DND-41 (cell line): ENCODE results near the gene EDDM13.
"Not testable (repeated sequence)": the region's sequence is repeated elsewhere in the genome, so short reads cannot be mapped to it uniquely, and the experiment has no call there.

Source experiments
- ATAC-seq: fragments of 200-7000 bp; cut with Tn5 transposase; 3 replicates; pipeline ENCODE4 v1.9.1; 2021; ENCODE audit warnings: low read depth; ENCODE audit not compliant: insufficient read depth
- DNase-seq: peaks from one replicate; pipeline ENCODE4 v3.0.0-alpha.2; 2020
- H2AFZ ChIP-seq: 2 replicates; pipeline ENCODE4 v1.6.0; 2012; ENCODE audit warnings: low read depth, low read length
- H3K27ac ChIP-seq: 2 replicates; pipeline ENCODE4 v1.5.1; 2012; ENCODE audit warnings: low read length, inconsistent platforms
- H3K27me3 ChIP-seq: fragments of 200-600 bp; sonication (generic); 2 replicates; pipeline ENCODE4 v1.6.0; 2012; ENCODE audit warnings: low read length, mild to moderate bottlenecking, inconsistent platforms; ENCODE audit not compliant: insufficient read depth, poor library complexity
- H3K36me3 ChIP-seq: 2 replicates; pipeline ENCODE4 v1.5.1; 2012; ENCODE audit warnings: low read length, inconsistent platforms; ENCODE audit not compliant: insufficient read depth
- H3K4me1 ChIP-seq: 2 replicates; pipeline ENCODE4 v1.5.1; 2012; ENCODE audit warnings: mild to moderate bottlenecking, low read length; ENCODE audit not compliant: insufficient read depth
- H3K4me2 ChIP-seq: 2 replicates; pipeline ENCODE4 v1.6.0; 2012; ENCODE audit warnings: mild to moderate bottlenecking, moderate library complexity, low read length, inconsistent platforms; ENCODE audit not compliant: insufficient read depth
- H3K4me3 ChIP-seq, 2 experiments: fragments of 200-600 bp in 1 of 2; shearing (Covaris generic) in 1 of 2; 2 replicates each; pipeline ENCODE4 v1.5.1; 2012 to 2016; ENCODE audit warnings: inconsistent platforms in 2 of 2, low read length in 2 of 2, mild to moderate bottlenecking in 2 of 2, low read depth in 1 of 2, moderate library complexity in 1 of 2
- H3K79me2 ChIP-seq: 2 replicates; pipeline ENCODE4 v1.6.0; 2012; ENCODE audit warnings: low read length, inconsistent platforms; ENCODE audit not compliant: insufficient read depth
- H3K9ac ChIP-seq: 2 replicates; pipeline ENCODE4 v1.6.0; 2012; ENCODE audit warnings: low read depth, mild to moderate bottlenecking, inconsistent platforms, low read length, moderate library complexity
- H3K9me3 ChIP-seq: 2 replicates; pipeline ENCODE4 v1.5.1; 2012; ENCODE audit warnings: low read length, moderate library complexity, mild to moderate bottlenecking, inconsistent platforms; ENCODE audit not compliant: insufficient read depth, severe bottlenecking
- H4K20me1 ChIP-seq: 2 replicates; pipeline ENCODE4 v1.6.0; 2012; ENCODE audit warnings: low read length; ENCODE audit not compliant: insufficient read depth
- CTCF ChIP-seq: IDR thresholded peaks from 2 replicates; pipeline ENCODE4 v1.5.1; 2012; ENCODE audit warnings: borderline replicate concordance, low read length, moderate library complexity, mild to moderate bottlenecking; ENCODE audit not compliant: poor library complexity, severe bottlenecking; ENCODE audit errors: extremely low read depth
- EZH2 ChIP-seq: IDR thresholded peaks from 3 replicates; pipeline ENCODE4 v1.6.1; 2012; ENCODE audit warnings: borderline replicate concordance, low read depth, mild to moderate bottlenecking, moderate library complexity, low read length, inconsistent platforms; ENCODE audit not compliant: severe bottlenecking

EDDM13 gene

GRCh38 chr19:56321989-56322440, 49.5 kb downstream of the EDDM13 start:
- TF ChIP-seq EZH2 (no peak), CTCF (no peak)
- DNase-seq = no peak
- Histone ChIP-seq H3K9me3 (no peaks in the 10 kb centered on the region), H3K4me1 (no peaks in the 10 kb centered on the region), H3K79me2 (no peaks in the 10 kb centered on the region), H4K20me1 (no peaks in the 10 kb centered on the region), H3K27ac (no peak overlapping the region), H3K36me3 (no peaks in the 10 kb centered on the region), H3K4me3 (no peak overlapping the region), H2AFZ (no peak overlapping the region), H3K9ac (no peak overlapping the region), H3K4me2 (no peak overlapping the region), H3K27me3 (no peaks in the 10 kb centered on the region)
- no peak for ATAC-seq

GRCh38 chr19:56324436-56324835, 51.9 kb downstream of the EDDM13 start:
- DNase-seq (no peak), ATAC-seq (no peak)
- TF ChIP-seq EZH2 (no peak), CTCF (no peak)
- no peaks in the 10 kb centered on the region for H3K36me3 ChIP-seq
- H3K4me3 ChIP-seq = no peak overlapping the region
- H3K4me2 ChIP-seq = no peak overlapping the region
- no peak overlapping the region for H2AFZ ChIP-seq
- H4K20me1 ChIP-seq = no peaks in the 10 kb centered on the region
- no peaks in the 10 kb centered on the region for H3K9me3 ChIP-seq
- H3K4me1 ChIP-seq = no peaks in the 10 kb centered on the region
- H3K79me2 ChIP-seq = no peaks in the 10 kb centered on the region
- no peaks in the 10 kb centered on the region for H3K27me3 ChIP-seq
- H3K27ac ChIP-seq = no peak overlapping the region
- H3K9ac ChIP-seq = no peak overlapping the region

DNA sequence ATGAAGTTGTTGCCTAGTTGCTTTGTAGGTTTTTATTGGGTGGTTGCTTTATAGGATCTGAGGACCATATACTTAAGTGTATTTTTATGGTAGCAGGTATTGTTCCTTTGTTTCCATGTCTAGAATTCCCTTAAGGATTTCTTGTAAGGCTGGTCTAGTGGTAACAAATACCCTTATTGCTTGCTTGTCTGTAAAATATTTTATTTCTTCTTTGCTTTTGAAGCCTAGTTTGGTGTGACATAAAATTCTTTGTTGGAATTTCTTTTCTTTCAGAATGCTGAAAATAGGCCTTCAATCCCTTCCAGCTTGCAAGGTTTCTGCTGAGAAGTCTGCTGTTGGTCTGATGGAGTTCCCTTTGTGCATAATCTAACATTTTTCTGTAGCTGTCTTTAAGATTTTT, 60.1 kb downstream of the EDDM13 start:
- Histone ChIP-seq H3K27me3 (no peaks in the 10 kb centered on the region), H2AFZ (no peak overlapping the region), H4K20me1 (no peaks in the 10 kb centered on the region), H3K27ac (no peak overlapping the region), H3K9ac (no peak overlapping the region), H3K79me2 (no peaks in the 10 kb centered on the region), H3K9me3 (peaks cover 5% of the 10 kb centered on the region), H3K4me3 (no peak overlapping the region), H3K36me3 (no peaks in the 10 kb centered on the region), H3K4me2 (no peak overlapping the region), H3K4me1 (no peaks in the 10 kb centered on the region)
- TF ChIP-seq EZH2 (no peak), CTCF (no peak)
- DNase-seq = no peak
- no peak for ATAC-seq

GRCh38 chr19:56333506-56333905, 61.0 kb downstream of the EDDM13 start:
- no peaks in the 10 kb centered on the region for H3K4me1 ChIP-seq
- no peak overlapping the region for H3K4me3 ChIP-seq
- no peaks in the 10 kb centered on the region for H3K27me3 ChIP-seq
- ATAC-seq = peak; percentile 71; the same call in 1 of the 3 replicates
- H3K4me2 ChIP-seq = no peak overlapping the region
- peak; percentile 51 for DNase-seq
- no peak overlapping the region for H3K27ac ChIP-seq
- H3K9me3 ChIP-seq = peaks cover 5% of the 10 kb centered on the region
- no peak overlapping the region for H2AFZ ChIP-seq
- H4K20me1 ChIP-seq = no peaks in the 10 kb centered on the region
- TF ChIP-seq CTCF = peak; percentile 83
- TF ChIP-seq EZH2 = no peak
- H3K79me2 ChIP-seq = no peaks in the 10 kb centered on the region
- no peak overlapping the region for H3K9ac ChIP-seq
- no peaks in the 10 kb centered on the region for H3K36me3 ChIP-seq

DNA sequence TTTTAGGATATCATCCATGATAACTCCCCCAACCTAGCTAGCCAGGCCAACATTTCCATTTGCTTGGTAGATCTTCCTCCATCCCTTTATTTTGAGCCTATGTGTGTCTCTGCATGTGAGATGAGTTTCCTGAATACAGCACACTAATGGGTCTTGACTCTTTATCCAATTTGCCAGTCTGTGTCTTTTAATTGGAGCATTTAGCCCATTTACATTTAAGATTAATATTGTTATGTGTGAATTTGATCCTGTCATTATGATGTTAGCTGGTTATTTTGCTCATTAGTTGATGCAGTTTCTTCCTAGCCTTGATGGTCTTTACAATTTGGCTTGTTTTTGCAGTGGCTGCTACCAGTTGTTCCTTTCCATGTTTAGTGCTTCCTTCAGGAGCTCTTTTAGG, 62.8 kb downstream of the EDDM13 start:
- ATAC-seq, H3K27me3 ChIP-seq, H3K4me2 ChIP-seq, H3K9ac ChIP-seq, H2AFZ ChIP-seq, H4K20me1 ChIP-seq, H3K4me3 ChIP-seq, H3K4me1 ChIP-seq, H3K79me2 ChIP-seq, H3K27ac ChIP-seq, H3K36me3 ChIP-seq, H3K9me3 ChIP-seq, DNase-seq: not testable (repeated sequence)
